ENCODE data around the gene PLXNA2. TPM values are rescaled to one million over a fixed set of nuclear protein-coding genes. Genes with fewer than 3 reads are reported as not detected.

PLXNA2 gene
- total and polyA plus RNA-seq, 2 donors = 1.9 to 5.6 TPM

GRCh38 chr1:208170252-208170651, 73.9 kb downstream of the PLXNA2 start:
- H3K27ac ChIP-seq (ENCODE audit: low read depth in 1 of 2, low read length in 1 of 2) = no peak overlapping the region
- no peak for DNase-seq (ENCODE audit: low read depth in 6 of 9, low spot score in 9 of 9)
- H3K4me3 ChIP-seq (ENCODE audit: low read length in 2 of 2) = no peak overlapping the region
- 28% methylated on average over 4 of the region's 4 CpGs for WGBS
- no peaks in the 10 kb centered on the region for H3K9me3 ChIP-seq (ENCODE audit: control insufficient read depth in 2 of 2, insufficient read depth in 1 of 2, low read length in 1 of 2)
- peaks cover 5 to 25% of the 10 kb centered on the region in 2 donors for H3K4me1 ChIP-seq (ENCODE audit: control insufficient read depth in 2 of 2, insufficient read depth in 2 of 2, low read length in 2 of 2)
- no peaks in the 10 kb centered on the region for H3K36me3 ChIP-seq (ENCODE audit: control insufficient read depth in 2 of 2, insufficient read depth in 2 of 2, low read length in 1 of 2)
- no peaks in the 10 kb centered on the region for H3K27me3 ChIP-seq (ENCODE audit: control insufficient read depth in 2 of 2, insufficient read depth in 1 of 2, low read length in 1 of 2)

- Histone ChIP-seq H3K4me1 (ENCODE audit: control insufficient read depth in 2 of 2, insufficient read depth in 2 of 2, low read length in 2 of 2) (peaks cover 6 to 35% of the 10 kb centered on the region in 2 donors), H3K4me3 (ENCODE audit: low read length in 2 of 2) (no peak overlapping the region), H3K27me3 (ENCODE audit: control insufficient read depth in 2 of 2, insufficient read depth in 1 of 2, low read length in 1 of 2) (peaks cover 0 to 3% of the 10 kb centered on the region in 2 donors), H3K9me3 (ENCODE audit: control insufficient read depth in 2 of 2, insufficient read depth in 1 of 2, low read length in 1 of 2) (no peaks in the 10 kb centered on the region), H3K27ac (ENCODE audit: low read depth in 1 of 2, low read length in 1 of 2) (no peak overlapping the region), H3K36me3 (ENCODE audit: control insufficient read depth in 2 of 2, insufficient read depth in 2 of 2, low read length in 1 of 2) (no peaks in the 10 kb centered on the region)
- 98% methylated on average over 8 of the region's 8 CpGs for WGBS
- DNase-seq (ENCODE audit: low read depth in 6 of 9, low spot score in 9 of 9) = no peak
These were observed 74.9 kb downstream of the PLXNA2 start for GRCh38 chr1:208169081-208169879.

GRCh38 chr1:208167261-208167869, 76.8 kb downstream of the PLXNA2 start:
- WGBS = 89% methylated on average over 11 of the region's 11 CpGs
- Histone ChIP-seq H3K36me3 (ENCODE audit: control insufficient read depth in 2 of 2, insufficient read depth in 2 of 2, low read length in 1 of 2) (no peaks in the 10 kb centered on the region), H3K9me3 (ENCODE audit: control insufficient read depth in 2 of 2, insufficient read depth in 1 of 2, low read length in 1 of 2) (no peaks in the 10 kb centered on the region), H3K27me3 (ENCODE audit: control insufficient read depth in 2 of 2, insufficient read depth in 1 of 2, low read length in 1 of 2) (peaks cover 0 to 9% of the 10 kb centered on the region in 2 donors), H3K27ac (ENCODE audit: low read depth in 1 of 2, low read length in 1 of 2) (no peak overlapping the region), H3K4me1 (ENCODE audit: control insufficient read depth in 2 of 2, insufficient read depth in 2 of 2, low read length in 2 of 2) (peaks cover 6 to 37% of the 10 kb centered on the region in 2 donors), H3K4me3 (ENCODE audit: low read length in 2 of 2) (no peak overlapping the region)
- DNase-seq (ENCODE audit: low read depth in 6 of 9, low spot score in 9 of 9) = no peak

DNA sequence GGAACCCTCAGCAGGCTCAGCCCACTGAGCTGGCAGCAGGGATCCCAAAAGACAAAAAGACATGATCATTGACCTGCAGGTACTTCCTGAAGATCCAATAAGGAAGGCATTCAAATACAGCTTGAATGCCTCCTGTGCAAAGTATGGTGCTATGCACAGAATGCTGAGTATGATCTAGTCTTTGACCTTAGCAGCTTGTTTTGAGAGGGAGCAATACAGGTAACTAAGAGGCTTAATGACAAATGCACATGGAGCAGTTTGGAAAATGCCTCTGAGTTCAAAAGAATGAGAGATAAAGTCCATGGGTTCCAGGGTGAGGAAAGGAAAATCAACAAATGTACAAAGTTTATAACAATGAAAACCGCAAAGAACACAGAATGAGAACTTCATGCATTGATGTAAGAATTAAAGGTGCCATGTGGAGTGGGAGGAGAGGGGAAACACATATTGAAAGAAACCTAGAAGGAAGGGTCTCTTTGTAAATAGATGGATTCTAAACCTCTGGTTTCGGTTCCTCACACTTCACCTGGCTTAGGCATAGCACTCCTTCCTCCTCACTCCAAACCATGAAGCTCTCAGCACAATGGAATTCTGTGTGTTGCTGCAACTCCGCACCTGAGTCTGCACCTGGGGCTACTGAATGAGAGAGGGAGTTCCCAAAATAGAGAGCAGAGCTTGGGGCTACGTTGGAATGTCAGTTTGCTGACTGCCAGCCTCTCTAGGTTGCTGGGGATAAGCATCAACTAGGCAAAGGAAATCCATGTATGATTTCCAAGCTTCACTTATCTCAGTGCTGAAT, 77.6 kb downstream of the PLXNA2 start:
- Histone ChIP-seq H3K36me3 (ENCODE audit: control insufficient read depth in 2 of 2, insufficient read depth in 2 of 2, low read length in 1 of 2) (no peaks in the 10 kb centered on the region), H3K27ac (ENCODE audit: low read depth in 1 of 2, low read length in 1 of 2) (no peak overlapping the region), H3K4me1 (ENCODE audit: control insufficient read depth in 2 of 2, insufficient read depth in 2 of 2, low read length in 2 of 2) (peaks cover 2 to 29% of the 10 kb centered on the region in 2 donors), H3K4me3 (ENCODE audit: low read length in 2 of 2) (no peak overlapping the region), H3K27me3 (ENCODE audit: control insufficient read depth in 2 of 2, insufficient read depth in 1 of 2, low read length in 1 of 2) (peaks cover 0 to 9% of the 10 kb centered on the region in 2 donors), H3K9me3 (ENCODE audit: control insufficient read depth in 2 of 2, insufficient read depth in 1 of 2, low read length in 1 of 2) (no peaks in the 10 kb centered on the region)
- DNase-seq (ENCODE audit: low read depth in 6 of 9, low spot score in 9 of 9) = no peak
- WGBS = 95% methylated on average over 4 of the region's 4 CpGs

- Histone ChIP-seq H3K27ac (ENCODE audit: low read depth in 1 of 2, low read length in 1 of 2) (no peak overlapping the region), H3K4me1 (ENCODE audit: control insufficient read depth in 2 of 2, insufficient read depth in 2 of 2, low read length in 2 of 2) (peaks cover 2 to 27% of the 10 kb centered on the region in 2 donors), H3K27me3 (ENCODE audit: control insufficient read depth in 2 of 2, insufficient read depth in 1 of 2, low read length in 1 of 2) (peaks cover 0 to 9% of the 10 kb centered on the region in 2 donors), H3K4me3 (ENCODE audit: low read length in 2 of 2) (no peak overlapping the region), H3K36me3 (ENCODE audit: control insufficient read depth in 2 of 2, insufficient read depth in 2 of 2, low read length in 1 of 2) (no peaks in the 10 kb centered on the region), H3K9me3 (ENCODE audit: control insufficient read depth in 2 of 2, insufficient read depth in 1 of 2, low read length in 1 of 2) (no peaks in the 10 kb centered on the region)
- WGBS = 89% methylated on average over 6 of the region's 6 CpGs
- no peak for DNase-seq (ENCODE audit: low read depth in 6 of 9, low spot score in 9 of 9)
These were observed 78.5 kb downstream of the PLXNA2 start for GRCh38 chr1:208165659-208166058.

DNA sequence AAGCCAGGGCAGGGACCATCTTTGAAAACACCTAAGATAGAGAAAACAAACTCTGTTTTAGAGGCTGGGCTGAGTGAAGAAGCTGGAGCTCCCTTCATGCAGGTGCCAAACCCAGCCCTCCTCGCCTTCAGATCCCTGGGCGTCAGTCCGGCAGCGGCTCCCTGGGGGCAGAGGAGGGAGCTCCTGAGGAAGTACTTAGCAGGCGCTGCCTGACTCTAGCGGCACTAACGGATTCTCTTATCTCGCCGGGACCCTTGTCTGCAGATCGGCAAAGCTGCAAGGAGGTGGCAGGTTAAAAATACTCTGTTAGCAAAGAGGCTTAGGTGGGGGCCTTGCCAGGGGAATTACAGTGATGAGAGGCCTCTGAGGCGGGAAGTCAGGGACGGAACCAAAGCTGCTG, 79.6 kb downstream of the PLXNA2 start:
- WGBS = 19% methylated on average over 12 of the region's 12 CpGs

DNA sequence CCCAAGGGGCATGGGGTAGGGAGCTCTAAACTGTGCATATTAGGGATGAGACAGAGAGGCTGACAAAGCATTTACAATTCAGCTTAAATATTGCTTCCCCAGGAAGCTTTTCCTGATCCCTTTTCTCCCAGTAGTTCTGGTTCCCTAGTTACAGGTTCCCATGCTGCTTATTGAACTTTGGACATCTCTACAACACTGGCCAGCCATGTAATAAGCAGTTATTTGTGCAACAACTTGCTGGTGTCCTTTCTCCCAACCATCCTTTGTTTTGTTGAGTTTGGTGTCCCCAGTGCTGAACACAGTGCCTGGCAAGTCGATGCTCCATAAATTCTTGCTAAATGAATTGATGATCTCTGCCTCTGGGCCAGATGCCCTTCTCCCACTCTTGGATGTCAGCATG, 80.6 kb downstream of the PLXNA2 start:
- Histone ChIP-seq H3K27ac (ENCODE audit: low read depth in 1 of 2, low read length in 1 of 2) (no peak overlapping the region), H3K4me3 (ENCODE audit: low read length in 2 of 2) (no peak overlapping the region), H3K36me3 (ENCODE audit: control insufficient read depth in 2 of 2, insufficient read depth in 2 of 2, low read length in 1 of 2) (no peaks in the 10 kb centered on the region), H3K4me1 (ENCODE audit: control insufficient read depth in 2 of 2, insufficient read depth in 2 of 2, low read length in 2 of 2) (peaks cover 2 to 31% of the 10 kb centered on the region in 2 donors), H3K9me3 (ENCODE audit: control insufficient read depth in 2 of 2, insufficient read depth in 1 of 2, low read length in 1 of 2) (no peaks in the 10 kb centered on the region), H3K27me3 (ENCODE audit: control insufficient read depth in 2 of 2, insufficient read depth in 1 of 2, low read length in 1 of 2) (peaks cover 0 to 20% of the 10 kb centered on the region in 2 donors)
- DNase-seq (ENCODE audit: low read depth in 6 of 9, low spot score in 9 of 9) = no peak
- 95% methylated on average over 1 of the region's 1 CpG for WGBS

More for the DNA sequence above, 79.6 kb downstream of the PLXNA2 start:
- no peaks in the 10 kb centered on the region for H3K9me3 ChIP-seq (ENCODE audit: control insufficient read depth in 2 of 2, insufficient read depth in 1 of 2, low read length in 1 of 2)
- H3K27ac ChIP-seq (ENCODE audit: low read depth in 1 of 2, low read length in 1 of 2) = no peak overlapping the region
- no peaks in the 10 kb centered on the region for H3K36me3 ChIP-seq (ENCODE audit: control insufficient read depth in 2 of 2, insufficient read depth in 2 of 2, low read length in 1 of 2)
- no peak overlapping the region for H3K4me3 ChIP-seq (ENCODE audit: low read length in 2 of 2)
- DNase-seq (ENCODE audit: low read depth in 6 of 9, low spot score in 9 of 9) = no peak
- peaks cover 0 to 12% of the 10 kb centered on the region in 2 donors for H3K27me3 ChIP-seq (ENCODE audit: control insufficient read depth in 2 of 2, insufficient read depth in 1 of 2, low read length in 1 of 2)
- peaks cover 2 to 25% of the 10 kb centered on the region in 2 donors for H3K4me1 ChIP-seq (ENCODE audit: control insufficient read depth in 2 of 2, insufficient read depth in 2 of 2, low read length in 2 of 2)

DNA sequence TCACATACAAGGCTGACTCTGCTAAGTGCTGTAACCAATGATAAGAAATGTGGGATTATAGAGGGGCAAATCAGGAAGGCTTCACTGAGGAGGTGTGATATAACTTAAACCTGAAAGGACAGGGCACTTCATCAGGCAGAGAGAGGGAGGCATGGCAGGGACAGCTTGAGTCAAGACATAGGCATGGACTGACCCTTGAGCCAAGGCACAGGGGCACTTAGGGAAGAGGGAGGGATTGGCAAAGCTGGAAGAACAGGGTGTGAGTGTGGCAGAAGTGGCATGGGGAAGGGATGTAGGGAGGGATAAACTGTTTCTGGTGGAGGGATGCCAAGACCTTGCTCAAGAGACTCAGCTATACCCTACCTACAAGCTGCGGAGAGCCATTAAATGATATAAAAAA, 81.3 kb downstream of the PLXNA2 start:
- Histone ChIP-seq H3K9me3 (ENCODE audit: control insufficient read depth in 2 of 2, insufficient read depth in 1 of 2, low read length in 1 of 2) (no peaks in the 10 kb centered on the region), H3K4me1 (ENCODE audit: control insufficient read depth in 2 of 2, insufficient read depth in 2 of 2, low read length in 2 of 2) (peaks cover 2 to 34% of the 10 kb centered on the region in 2 donors), H3K36me3 (ENCODE audit: control insufficient read depth in 2 of 2, insufficient read depth in 2 of 2, low read length in 1 of 2) (no peaks in the 10 kb centered on the region), H3K27me3 (ENCODE audit: control insufficient read depth in 2 of 2, insufficient read depth in 1 of 2, low read length in 1 of 2) (peaks cover 0 to 23% of the 10 kb centered on the region in 2 donors), H3K4me3 (ENCODE audit: low read length in 2 of 2) (no peak overlapping the region), H3K27ac (ENCODE audit: low read depth in 1 of 2, low read length in 1 of 2) (no peak overlapping the region)
- DNase-seq (ENCODE audit: low read depth in 6 of 9, low spot score in 9 of 9) = no peak
- WGBS = 100% methylated on average over 1 of the region's 1 CpG
